SJCRH30 (cell line): ENCODE measurements around the gene RFWD3. TPM values are rescaled to one million over a fixed set of nuclear protein-coding genes. Genes with fewer than 3 reads are reported as not detected.

ENCODE experiments used
- DNase-seq, 2 experiments: peaks; one replicate each; pipeline ENCODE4 v3.0.0-alpha.2; 2015 to 2020
- H3K27ac ChIP-seq: fragments of 250-450 bp; sonication (Bioruptor Pico); 2 replicates; pipeline ENCODE4 v1.5.1; 2020; ENCODE audit warnings: mild to moderate bottlenecking, moderate library complexity
- H3K27me3 ChIP-seq: fragments of 250-450 bp; sonication (Bioruptor Pico); 2 replicates; pipeline ENCODE4 v1.5.1; 2020; ENCODE audit warnings: mild to moderate bottlenecking, moderate library complexity
- H3K36me3 ChIP-seq: fragments of 250-450 bp; sonication (Bioruptor Pico); 2 replicates; pipeline ENCODE4 v1.5.1; 2020; ENCODE audit warnings: mild to moderate bottlenecking, moderate library complexity
- H3K4me1 ChIP-seq: fragments of 250-450 bp; sonication (Bioruptor Pico); 2 replicates; pipeline ENCODE4 v1.5.1; 2020; ENCODE audit warnings: mild to moderate bottlenecking, moderate library complexity
- H3K4me3 ChIP-seq: fragments of 250-450 bp; sonication (Bioruptor Pico); 2 replicates; pipeline ENCODE4 v1.5.1; 2020; ENCODE audit warnings: mild to moderate bottlenecking, moderate library complexity
- H3K9me3 ChIP-seq: fragments of 250-450 bp; sonication (Bioruptor Pico); replicated peaks from 2 replicates; pipeline ENCODE4 v1.5.1; 2020; ENCODE audit warnings: mild to moderate bottlenecking, moderate library complexity
- total RNA-seq: library from RNA; depleted of rRNA; stranded (reverse); fragments of >200 nt; shearing (Covaris generic); gene quantifications from 2 replicates; pipeline ENCODE4 v1.2.3, GENCODE V29; 2014

Gene RFWD3
- total RNA-seq, 1 experiment from 2014 or later = 42.2 TPM

DNA sequence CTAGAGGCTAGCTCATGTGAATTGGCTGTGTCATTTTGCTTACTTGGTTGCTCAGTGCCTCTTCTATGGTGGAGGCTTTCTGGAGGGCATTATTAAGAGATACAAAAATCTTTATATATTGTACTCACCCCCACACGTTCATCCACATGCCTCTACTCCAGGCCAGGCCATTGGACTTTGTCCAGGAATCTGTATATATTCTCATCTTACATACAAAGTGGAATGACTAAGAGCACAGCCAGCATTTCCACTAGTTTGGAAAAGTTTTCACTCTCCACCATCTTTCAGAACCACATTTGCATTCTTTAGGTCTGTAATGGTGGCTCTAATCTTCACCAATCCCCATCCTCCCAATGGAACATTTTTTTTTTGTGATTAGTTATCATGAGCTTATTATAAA, 55.0 kb downstream of the RFWD3 start:
- no peaks in the 10 kb centered on the region for H3K27me3 ChIP-seq
- 0 out of 2 replicates have a peak, but pooled peaks cover 3% of the 10 kb centered on the region for H3K4me1 ChIP-seq
- no peaks in the 10 kb centered on the region for H3K36me3 ChIP-seq
- H3K27ac ChIP-seq = no peak overlapping the region
- H3K4me3 ChIP-seq = no peak overlapping the region
- no peak for DNase-seq
- no peaks in the 10 kb centered on the region for H3K9me3 ChIP-seq

GRCh38 chr16:74608944-74609343, 57.7 kb downstream of the RFWD3 start:
- Histone ChIP-seq H3K27me3 (no peaks in the 10 kb centered on the region), H3K9me3 (no peaks in the 10 kb centered on the region), H3K4me1 (peaks cover 3% of the 10 kb centered on the region; the same call in 1 of the 2 replicates), H3K36me3 (no peaks in the 10 kb centered on the region), H3K4me3 (no peak overlapping the region), H3K27ac (no peak overlapping the region)
- DNase-seq = peak in 1 of 2 experiments; percentile 9

DNA sequence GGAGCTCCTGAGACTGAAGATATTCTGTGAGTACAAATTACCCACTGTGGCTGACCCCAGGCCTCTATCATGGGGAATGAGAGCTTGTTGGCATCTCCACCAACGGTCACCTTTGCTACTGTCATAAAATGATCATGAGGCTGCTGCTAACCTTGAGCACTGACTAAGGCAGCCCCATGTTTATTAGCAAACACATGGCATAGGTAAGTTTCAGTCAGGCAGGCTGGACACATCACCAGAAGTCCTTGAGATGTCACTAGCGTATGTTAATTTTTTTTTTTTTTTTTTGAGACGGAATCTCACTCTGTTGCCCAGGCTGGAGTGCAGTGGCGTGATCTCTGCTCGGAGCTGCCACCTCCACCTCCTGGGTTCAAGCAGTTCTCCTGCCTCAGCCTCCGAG, 58.3 kb downstream of the RFWD3 start:
- Histone ChIP-seq H3K27me3 (no peaks in the 10 kb centered on the region), H3K9me3 (no peaks in the 10 kb centered on the region), H3K27ac (no peak overlapping the region)

DNA sequence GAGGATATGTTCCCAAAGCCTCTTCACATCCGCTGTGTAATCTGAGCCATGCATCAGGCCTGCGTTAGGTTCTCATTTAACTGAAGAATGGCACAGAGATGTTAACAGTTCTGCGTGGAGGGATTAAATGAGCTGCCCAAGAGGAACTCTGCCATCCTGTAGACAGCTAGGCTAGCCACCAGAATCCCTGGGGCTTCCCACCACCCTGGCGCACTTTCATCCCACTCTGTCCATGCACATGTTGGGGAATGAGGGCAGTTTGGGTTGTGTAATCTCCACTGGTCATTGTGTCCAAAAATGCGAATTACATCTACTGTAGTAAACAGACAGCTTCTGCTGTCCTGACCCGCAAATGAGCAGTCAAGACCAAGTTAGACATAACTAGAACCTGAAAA, 58.7 kb downstream of the RFWD3 start:
- no peaks in the 10 kb centered on the region for H3K27me3 ChIP-seq
- no peaks in the 10 kb centered on the region for H3K9me3 ChIP-seq
- DNase-seq = peak; percentile 39 to 65
- peak overlapping the region; percentile 92 for H3K4me3 ChIP-seq
- peaks cover 3% of the 10 kb centered on the region; the same call in 1 of the 2 replicates for H3K4me1 ChIP-seq
- H3K27ac ChIP-seq = 0 out of 2 replicates have a peak overlapping the region, but pooled peaks have one; percentile 83
- H3K36me3 ChIP-seq = no peaks in the 10 kb centered on the region

More for the DNA sequence above, 58.3 kb downstream of the RFWD3 start:
- no peak for DNase-seq
- Histone ChIP-seq H3K4me3 (no peak overlapping the region), H3K4me1 (peaks cover 3% of the 10 kb centered on the region; the same call in 1 of the 2 replicates), H3K36me3 (no peaks in the 10 kb centered on the region)

DNA sequence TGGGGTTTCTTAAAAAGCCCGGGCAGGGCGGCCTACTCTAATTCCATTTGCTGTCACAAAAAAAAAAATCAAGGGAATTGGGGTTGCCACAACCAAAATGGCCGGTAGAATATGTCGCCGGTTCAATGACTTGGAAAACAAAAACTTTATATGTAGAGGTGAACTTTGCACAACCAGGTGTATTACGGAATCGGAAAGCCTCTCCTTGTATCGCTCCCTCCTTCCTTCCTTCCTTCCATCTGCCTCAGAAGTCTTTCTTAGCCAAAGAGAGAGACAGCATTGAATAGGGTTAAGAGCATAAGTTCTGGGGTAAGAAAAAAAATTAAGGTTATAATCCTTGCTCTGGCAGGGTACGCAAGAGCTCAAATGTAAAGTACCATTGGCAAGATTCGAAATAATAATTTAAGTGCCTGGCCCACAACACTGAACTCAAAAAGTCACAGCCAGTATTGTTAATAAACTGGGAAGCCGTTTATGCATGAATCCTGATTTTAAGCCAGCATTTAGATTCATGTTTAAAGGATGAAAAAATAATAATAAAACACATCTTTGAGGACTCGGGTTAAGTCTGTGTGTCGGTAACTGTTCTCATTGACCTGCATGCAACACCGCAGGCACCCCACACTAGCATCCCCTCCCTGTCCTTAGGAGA, 59.2 kb downstream of the RFWD3 start:
- Histone ChIP-seq H3K4me3 (peak overlapping the region; percentile 92), H3K4me1 (peaks cover 3% of the 10 kb centered on the region; the same call in 1 of the 2 replicates), H3K27ac (peak overlapping the region; percentile 83), H3K36me3 (no peaks in the 10 kb centered on the region), H3K27me3 (no peaks in the 10 kb centered on the region), H3K9me3 (no peaks in the 10 kb centered on the region)
- DNase-seq = no peak

- peak; percentile 81 to 85 for DNase-seq
Measured at GRCh38 chr16:74606521-74607309, 60.0 kb downstream of the RFWD3 start, which contains the start of gene GLG1. GLG1 (minus strand) TSS chr16:74607114; CDS start chr16:74607094, 20 bp downstream.

DNA sequence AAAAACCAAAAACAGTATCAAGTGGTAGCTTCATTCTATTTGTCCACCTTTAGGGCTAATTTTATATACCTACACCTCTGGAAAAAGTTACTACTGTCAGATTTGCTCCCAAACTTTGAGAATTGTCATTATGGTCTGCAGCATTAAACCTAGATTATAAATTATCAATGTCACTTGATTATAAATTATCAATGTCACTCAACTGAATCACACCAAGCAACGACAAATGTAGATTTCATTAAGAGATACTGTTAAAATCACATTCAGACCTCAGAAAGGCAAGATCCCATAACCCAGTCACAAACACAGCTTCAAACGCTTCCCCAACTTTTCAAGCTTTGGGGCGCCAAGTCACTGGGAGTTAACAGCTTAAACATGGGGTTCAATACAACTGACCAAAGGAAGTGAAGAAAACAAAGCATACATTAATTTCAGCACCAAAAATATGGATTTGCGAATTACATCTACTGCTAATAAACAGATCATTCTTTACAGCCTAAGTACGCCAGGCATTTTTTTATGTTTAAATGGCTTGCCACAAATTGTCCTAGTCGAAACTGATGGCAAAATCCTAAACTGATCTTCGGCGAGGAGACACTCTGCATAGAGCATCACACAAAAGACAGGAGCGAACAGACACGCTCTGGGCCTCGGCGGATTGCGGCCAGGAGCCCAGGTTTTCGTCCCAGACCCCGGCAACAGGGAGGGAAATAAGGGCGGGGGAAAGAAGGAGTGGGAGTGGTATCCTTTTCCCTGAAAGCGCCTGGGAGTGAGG, 60.7 kb downstream of the RFWD3 start:
- Histone ChIP-seq H3K27me3 (no peaks in the 10 kb centered on the region), H3K36me3 (no peaks in the 10 kb centered on the region), H3K9me3 (no peaks in the 10 kb centered on the region), H3K4me1 (peaks cover 3% of the 10 kb centered on the region; the same call in 1 of the 2 replicates), H3K27ac (peak overlapping the region; percentile 83), H3K4me3 (peak overlapping the region; percentile 92)
- DNase-seq = peak in 1 of 2 experiments; percentile 7

More at GRCh38 chr16:74606521-74607309, 60.0 kb downstream of the RFWD3 start, which contains the start of gene GLG1:
- H3K27me3 ChIP-seq = no peaks in the 10 kb centered on the region
- no peaks in the 10 kb centered on the region for H3K36me3 ChIP-seq
- H3K27ac ChIP-seq = peak within 1 kb of the TSS; percentile 83
- H3K9me3 ChIP-seq = no peaks in the 10 kb centered on the region
- H3K4me1 ChIP-seq = peaks cover 3% of the 10 kb centered on the region; the same call in 1 of the 2 replicates
- peak within 1 kb of the TSS; percentile 92 for H3K4me3 ChIP-seq

DNA sequence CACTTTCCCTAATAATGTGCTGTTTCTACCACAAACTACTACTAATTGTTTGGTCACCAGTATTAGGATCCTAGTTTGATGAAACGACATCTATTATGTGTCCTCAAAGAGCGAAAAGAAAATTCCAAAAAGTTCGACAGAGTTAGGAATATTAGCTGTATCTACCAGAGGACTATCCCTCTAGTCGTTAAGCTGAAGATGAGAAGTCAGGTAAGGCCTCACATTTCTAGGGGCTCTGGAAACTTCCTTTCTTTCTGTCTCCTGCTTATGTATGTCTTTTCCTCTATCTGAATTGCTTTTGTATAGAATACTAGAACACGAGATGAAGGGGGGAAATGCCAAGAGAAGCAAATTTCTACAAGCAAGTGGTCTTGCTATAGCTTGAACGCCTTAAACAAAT, 61.3 kb downstream of the RFWD3 start:
- no peak for DNase-seq
- no peak overlapping the region for H3K27ac ChIP-seq
- no peaks in the 10 kb centered on the region for H3K9me3 ChIP-seq
- H3K36me3 ChIP-seq = no peaks in the 10 kb centered on the region
- H3K4me1 ChIP-seq = peaks cover 3% of the 10 kb centered on the region; the same call in 1 of the 2 replicates
- H3K4me3 ChIP-seq = peak overlapping the region; percentile 92
- H3K27me3 ChIP-seq = no peaks in the 10 kb centered on the region

GRCh38 chr16:74603848-74604247, 62.8 kb downstream of the RFWD3 start:
- Histone ChIP-seq H3K27me3 (no peaks in the 10 kb centered on the region), H3K4me3 (no peak overlapping the region), H3K36me3 (no peaks in the 10 kb centered on the region), H3K9me3 (no peaks in the 10 kb centered on the region), H3K4me1 (peaks cover 3% of the 10 kb centered on the region; the same call in 1 of the 2 replicates), H3K27ac (no peak overlapping the region)
- DNase-seq = no peak

DNA sequence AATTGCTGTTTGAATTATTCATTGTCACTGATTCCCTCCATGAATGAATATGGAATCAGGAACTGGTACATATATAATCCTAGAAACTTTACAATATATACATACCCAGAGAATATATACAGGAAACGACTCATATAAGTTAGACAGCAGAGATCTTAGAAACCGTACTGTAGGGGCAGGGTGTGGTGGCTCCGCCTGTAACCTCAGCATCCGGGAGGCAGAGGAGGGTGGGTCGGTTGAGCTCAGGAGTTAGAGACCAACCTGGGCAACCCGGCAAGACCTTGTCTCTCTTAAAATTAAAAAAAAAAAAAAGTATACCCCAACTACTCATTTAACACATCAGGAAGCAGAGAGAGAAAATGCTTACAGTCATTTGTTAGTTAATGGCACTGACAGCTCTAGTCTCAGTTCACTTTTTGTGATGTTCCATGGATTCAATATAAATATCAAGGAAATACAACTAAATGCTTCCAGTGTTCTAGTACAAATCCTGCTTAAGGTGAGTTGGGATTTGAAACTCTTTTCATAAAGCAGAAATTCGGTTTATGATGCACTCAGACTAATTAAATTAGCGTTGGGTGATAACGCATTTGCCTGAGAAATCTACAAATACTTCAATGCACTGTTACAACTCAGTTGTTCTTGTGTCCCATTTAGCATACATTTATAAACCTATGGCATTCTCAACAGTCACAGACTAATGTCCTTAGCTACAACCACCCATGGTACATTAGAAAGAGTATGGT, 65.4 kb downstream of the RFWD3 start:
- H3K9me3 ChIP-seq = no peaks in the 10 kb centered on the region
- no peak overlapping the region for H3K4me3 ChIP-seq
- no peaks in the 10 kb centered on the region for H3K27me3 ChIP-seq
- DNase-seq = no peak
- no peaks in the 10 kb centered on the region for H3K36me3 ChIP-seq
- H3K4me1 ChIP-seq = no peaks in the 10 kb centered on the region; the same call in 1 of the 2 replicates
- no peak overlapping the region for H3K27ac ChIP-seq

DNA sequence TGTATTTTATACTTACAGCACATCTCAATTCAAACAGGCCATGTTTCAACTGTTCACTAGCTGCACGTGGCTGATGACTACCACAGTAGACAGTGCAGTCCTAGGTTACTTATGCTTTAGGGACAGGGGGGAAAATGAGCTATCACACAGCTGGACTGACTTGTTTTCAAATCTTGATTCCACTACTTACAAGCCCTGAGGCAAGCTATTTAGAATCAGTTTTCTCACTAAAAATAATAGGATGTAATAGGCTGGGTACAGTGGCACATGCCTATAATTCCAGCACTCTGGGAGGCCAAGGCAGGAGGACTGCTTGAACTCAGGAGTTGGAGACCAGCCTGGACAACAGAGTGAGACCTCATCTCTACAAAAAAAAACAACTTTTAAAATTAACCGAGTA, 70.1 kb downstream of the RFWD3 start:
- no peaks in the 10 kb centered on the region for H3K36me3 ChIP-seq

GRCh38 chr16:74592847-74593246, 73.8 kb downstream of the RFWD3 start:
- Histone ChIP-seq H3K27ac (no peak overlapping the region), H3K4me1 (no peaks in the 10 kb centered on the region), H3K9me3 (no peaks in the 10 kb centered on the region), H3K36me3 (no peaks in the 10 kb centered on the region), H3K4me3 (no peak overlapping the region), H3K27me3 (no peaks in the 10 kb centered on the region)
- no peak for DNase-seq

More for the DNA sequence above, 70.1 kb downstream of the RFWD3 start:
- Histone ChIP-seq H3K27ac (no peak overlapping the region), H3K27me3 (no peaks in the 10 kb centered on the region), H3K4me3 (no peak overlapping the region), H3K9me3 (no peaks in the 10 kb centered on the region), H3K4me1 (no peaks in the 10 kb centered on the region)
- DNase-seq = no peak

DNA sequence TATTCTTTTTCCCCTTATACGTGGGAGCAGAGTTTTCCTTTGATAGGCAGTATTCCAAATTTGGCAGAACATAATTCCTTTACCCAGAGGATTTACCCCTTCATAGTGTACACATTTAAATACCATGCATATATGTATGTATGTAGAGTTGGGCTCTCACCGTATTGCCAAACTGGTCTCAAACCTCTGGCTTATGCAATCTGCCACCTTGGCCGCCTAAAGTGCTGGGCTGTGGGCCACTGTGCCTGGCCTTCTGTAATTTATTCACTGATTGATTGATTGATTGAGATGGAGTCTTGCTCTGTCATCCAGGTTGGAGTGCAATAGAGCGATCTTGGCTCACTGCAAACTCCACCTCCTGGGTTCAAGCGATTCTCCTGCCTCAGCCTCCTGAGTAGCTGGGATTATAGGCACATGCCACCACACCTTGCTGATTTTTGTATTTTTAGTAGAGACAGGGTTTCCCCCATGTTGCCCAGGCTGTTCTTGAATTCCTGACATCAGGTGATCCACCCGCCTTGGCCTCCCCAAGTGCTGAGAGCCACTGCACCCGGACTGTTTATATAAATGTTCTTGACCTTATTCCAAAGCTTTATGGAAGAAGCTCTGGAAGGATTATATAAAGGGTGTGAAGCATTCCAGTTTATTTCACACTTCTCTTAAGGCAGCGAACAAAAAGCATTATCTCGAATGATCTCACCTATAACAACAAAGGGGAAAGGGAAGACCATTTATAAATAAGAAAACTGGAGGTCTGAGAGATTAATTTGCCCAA, 74.6 kb downstream of the RFWD3 start:
- no peak overlapping the region for H3K27ac ChIP-seq
- H3K4me3 ChIP-seq = no peak overlapping the region
- H3K9me3 ChIP-seq = no peaks in the 10 kb centered on the region
- H3K4me1 ChIP-seq = no peaks in the 10 kb centered on the region
- no peaks in the 10 kb centered on the region for H3K36me3 ChIP-seq
- no peaks in the 10 kb centered on the region for H3K27me3 ChIP-seq
- no peak for DNase-seq
